ENCODE results near the gene KIAA1217. TPM values are rescaled to one million over a fixed set of nuclear protein-coding genes. Genes with fewer than 3 reads are reported as not detected.

Gene KIAA1217
- total and polyA plus RNA-seq, 2 of the 8 experiments (the other 6 are each of a cell fraction or from before 2014, with no cell fraction given), result 4.5 to 15.6 TPM

DNA sequence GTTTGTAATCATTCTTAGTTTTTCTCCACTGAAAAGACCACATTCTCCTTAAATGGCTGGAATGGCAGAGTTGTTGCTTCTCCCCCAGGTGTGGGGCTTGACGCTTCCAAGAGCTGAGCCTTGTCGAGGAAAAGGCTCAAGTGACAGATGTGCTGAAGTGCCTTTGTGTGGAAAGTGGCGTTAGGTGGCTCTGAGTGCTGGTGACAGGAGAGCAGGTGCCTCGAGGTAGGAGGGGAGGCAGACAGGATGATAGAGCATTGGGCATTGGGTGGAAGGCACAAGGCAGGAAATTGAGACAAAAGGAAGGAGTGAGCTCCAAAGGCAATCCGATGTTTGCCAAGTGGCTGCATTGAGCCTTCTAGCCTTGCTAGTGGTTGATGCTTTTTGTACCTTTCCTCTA lies 6.7 kb downstream of the KIAA1217 start (continued):
- TF ChIP-seq, protein P1, sequence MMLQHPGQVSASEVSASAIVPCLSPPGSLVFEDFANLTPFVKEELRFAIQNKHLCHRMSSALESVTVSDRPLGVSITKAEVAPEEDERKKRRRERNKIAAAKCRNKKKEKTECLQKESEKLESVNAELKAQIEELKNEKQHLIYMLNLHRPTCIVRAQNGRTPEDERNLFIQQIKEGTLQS (IDR thresholded peaks at IDR 0.05; ENCODE audit: insufficient read depth, low read depth, low read length), result no peak

Measured in H1 (cell line).